HG03039 (cell line): ENCODE data around the gene ZHX3.

Experiments
- ATAC-seq: cut with Tn5 transposase; IDR thresholded peaks from one replicate; pipeline ENCODE4 v1.9.1; 2021; ENCODE audit warnings: mild to moderate bottlenecking, moderate library complexity; ENCODE audit not compliant: unreplicated experiment

Gene ZHX3, protein sequence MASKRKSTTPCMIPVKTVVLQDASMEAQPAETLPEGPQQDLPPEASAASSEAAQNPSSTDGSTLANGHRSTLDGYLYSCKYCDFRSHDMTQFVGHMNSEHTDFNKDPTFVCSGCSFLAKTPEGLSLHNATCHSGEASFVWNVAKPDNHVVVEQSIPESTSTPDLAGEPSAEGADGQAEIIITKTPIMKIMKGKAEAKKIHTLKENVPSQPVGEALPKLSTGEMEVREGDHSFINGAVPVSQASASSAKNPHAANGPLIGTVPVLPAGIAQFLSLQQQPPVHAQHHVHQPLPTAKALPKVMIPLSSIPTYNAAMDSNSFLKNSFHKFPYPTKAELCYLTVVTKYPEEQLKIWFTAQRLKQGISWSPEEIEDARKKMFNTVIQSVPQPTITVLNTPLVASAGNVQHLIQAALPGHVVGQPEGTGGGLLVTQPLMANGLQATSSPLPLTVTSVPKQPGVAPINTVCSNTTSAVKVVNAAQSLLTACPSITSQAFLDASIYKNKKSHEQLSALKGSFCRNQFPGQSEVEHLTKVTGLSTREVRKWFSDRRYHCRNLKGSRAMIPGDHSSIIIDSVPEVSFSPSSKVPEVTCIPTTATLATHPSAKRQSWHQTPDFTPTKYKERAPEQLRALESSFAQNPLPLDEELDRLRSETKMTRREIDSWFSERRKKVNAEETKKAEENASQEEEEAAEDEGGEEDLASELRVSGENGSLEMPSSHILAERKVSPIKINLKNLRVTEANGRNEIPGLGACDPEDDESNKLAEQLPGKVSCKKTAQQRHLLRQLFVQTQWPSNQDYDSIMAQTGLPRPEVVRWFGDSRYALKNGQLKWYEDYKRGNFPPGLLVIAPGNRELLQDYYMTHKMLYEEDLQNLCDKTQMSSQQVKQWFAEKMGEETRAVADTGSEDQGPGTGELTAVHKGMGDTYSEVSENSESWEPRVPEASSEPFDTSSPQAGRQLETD

GRCh38 chr20:41317546-41318270, at the start of gene ZHX3:
Gene ZHX3 (minus strand): TSS chr20:41317731. CDS start chr20:41204916, 112,815 bp downstream.
- ATAC-seq, result peak; percentile 95

DNA sequence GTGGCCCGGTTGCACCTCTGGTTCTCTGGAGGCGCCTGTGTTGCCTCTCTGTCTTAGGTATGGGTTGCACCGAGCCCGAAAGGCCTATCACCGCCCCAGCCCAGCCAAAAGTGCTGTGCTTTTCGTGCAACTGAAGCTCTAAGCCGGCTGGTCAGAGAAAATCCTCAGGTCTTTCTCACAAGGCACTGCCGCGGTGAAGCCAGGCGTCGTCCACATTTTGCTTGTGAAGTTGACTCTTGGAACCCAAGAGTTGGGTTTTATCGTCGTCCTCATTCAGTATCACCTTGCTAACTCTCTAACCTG, 49.8 kb upstream of the ZHX3 start:
- ATAC-seq, result no peak

- no peak for ATAC-seq
Measured at GRCh38 chr20:41366546-41367392, 49.2 kb upstream of the ZHX3 start, which contains the start of gene EMILIN3. Gene EMILIN3 (minus strand): TSS chr20:41366818. CDS start chr20:41366634, 184 bp downstream.

DNA sequence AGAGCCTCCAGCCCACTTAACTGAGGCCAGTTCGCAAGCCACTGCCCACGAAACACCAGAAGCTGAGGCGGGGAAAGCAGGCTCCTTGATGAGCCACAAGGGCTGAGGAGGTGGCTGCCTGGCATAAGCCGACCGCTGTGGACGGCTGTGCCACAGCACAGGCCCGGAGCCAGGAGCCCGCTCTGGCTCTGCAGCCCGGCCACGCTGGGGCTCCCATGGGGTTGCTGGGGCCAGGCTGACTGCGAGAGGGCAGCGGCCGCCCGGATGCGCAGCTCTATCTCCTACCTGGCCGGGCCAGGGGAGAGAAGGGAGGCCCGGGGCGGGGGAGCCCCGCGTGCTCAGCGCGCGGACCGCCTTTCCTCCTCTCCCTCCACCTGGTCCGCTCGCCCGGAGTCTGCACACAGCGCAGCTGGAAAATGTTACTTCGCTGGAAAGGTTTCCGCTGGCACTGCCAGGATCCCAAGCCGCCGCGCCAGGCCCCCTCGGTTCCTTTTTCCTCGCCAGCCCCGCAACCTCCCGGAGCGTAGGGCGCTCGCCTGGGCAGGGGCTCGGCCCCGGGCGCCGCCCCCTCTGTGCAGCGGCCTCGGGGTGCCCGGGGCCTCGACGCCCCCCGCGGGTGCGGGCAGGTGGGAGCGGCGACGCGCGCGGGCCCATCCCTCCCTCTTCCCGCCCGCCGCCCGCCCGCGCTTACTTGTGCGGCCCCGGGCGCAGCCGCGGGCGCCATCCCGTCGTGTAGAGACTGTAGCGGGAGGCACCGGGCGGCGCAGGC, 48.4 kb upstream of the ZHX3 start:
- no peak for ATAC-seq

GRCh38 chr20:41364967-41365765, 47.6 kb upstream of the ZHX3 start:
- no peak for ATAC-seq

GRCh38 chr20:41364236-41364855, 46.8 kb upstream of the ZHX3 start:
- ATAC-seq, result no peak

- ATAC-seq, result no peak
Measured at GRCh38 chr20:41363601-41364000, 46.1 kb upstream of the ZHX3 start.

DNA sequence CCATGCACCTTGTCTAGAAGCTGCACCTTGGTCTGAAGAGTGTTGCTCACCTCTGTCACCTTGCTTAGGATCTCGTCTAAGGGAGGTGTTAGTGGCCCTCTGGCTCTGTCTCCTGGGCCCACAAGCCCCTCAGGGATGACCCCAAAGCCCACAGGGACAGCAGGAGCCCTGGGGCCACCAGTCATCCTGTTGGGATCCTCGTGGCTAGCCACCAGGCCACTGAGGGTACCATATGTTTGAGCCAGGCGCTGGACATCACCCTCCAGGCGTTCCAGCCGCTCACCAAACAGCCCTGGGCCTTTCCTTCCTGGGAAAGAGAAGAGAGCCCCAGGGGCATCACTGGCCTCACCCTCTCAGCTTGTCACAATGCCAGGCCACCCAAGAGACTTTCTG, 45.2 kb upstream of the ZHX3 start:
- ATAC-seq, result no peak

- no peak for ATAC-seq
Measured at GRCh38 chr20:41361757-41362747, 44.5 kb upstream of the ZHX3 start.

- ATAC-seq, result no peak
Measured at GRCh38 chr20:41360831-41361756, 43.6 kb upstream of the ZHX3 start.

DNA sequence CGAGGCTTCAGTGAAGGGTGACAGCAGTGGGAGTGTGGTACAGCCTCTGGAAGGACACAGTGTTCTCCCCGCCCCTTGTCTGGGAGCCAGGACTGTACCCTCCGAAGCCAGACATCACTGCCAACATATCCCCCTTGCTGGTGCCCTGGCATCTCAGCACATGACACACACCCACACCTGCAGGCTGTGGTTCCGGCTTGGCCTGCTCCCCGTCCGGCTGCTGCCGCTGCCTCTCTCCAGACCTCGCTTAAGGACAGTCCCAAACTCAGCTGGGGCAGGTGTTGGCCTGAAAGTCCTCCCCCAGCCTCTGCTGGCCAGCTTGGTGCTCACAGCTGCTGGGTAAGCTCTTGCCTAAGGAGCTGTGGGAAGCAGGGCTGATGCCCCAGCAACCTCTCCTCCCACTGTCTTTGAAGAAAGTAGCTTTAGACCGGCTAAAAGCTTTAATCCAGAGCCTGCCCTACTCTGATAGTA, 42.0 kb upstream of the ZHX3 start:
- no peak for ATAC-seq

GRCh38 chr20:41358717-41359116, 41.2 kb upstream of the ZHX3 start:
- no peak for ATAC-seq

DNA sequence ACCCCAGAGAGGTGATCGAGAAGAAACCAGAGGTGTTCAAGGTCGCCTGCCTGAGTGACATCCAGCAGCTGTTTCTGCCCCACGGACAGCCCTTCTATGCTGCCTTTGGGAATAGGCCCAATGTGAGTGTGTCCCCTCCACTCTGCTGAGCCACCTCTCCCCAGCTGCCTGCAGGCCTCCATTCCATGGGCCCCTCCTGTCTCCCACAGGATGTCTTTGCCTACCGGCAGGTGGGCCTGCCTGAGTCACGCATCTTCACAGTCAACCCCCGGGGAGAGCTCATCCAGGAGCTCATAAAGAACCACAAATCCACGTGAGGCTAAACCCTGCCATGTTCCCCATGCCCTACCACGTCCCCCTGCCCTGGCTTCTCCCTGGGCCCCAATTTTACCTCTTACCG, 40.7 kb upstream of the ZHX3 start:
- no peak for ATAC-seq

DNA sequence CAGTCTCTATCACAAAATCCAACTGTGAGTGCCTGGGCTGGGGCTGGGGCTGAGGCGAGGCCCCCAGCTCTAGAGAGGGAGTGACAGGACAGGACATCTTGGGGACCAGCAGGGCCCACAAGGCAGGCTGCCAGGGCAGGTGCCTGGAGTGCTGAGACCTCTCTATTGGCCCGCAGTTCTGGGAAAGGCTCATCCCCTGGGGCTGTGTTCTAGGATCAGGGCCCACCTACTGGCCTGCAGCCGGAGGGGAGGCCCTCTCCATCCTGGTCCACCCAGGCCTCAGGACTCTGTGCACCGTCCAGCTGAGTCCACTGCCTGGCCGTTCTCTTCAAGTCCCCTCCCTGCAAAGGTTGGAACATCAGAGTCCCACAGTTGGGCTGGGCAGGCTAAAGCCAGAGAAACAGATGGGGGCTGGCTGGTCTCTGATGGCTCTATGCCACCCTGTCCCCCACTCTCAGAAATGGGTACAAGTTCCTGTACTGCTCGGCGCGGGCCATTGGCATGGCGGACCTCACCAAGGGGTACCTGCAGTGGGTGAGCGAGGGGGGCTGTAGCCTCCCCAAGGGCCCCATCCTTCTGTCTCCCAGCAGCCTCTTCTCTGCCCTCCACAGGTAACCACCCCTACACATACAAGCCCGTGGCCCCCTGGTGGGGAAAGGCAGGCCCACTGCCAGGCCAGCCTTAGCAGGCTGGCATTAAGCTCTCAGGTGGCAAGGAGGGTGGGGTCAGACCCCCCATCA, 40.1 kb upstream of the ZHX3 start:
- no peak for ATAC-seq

DNA sequence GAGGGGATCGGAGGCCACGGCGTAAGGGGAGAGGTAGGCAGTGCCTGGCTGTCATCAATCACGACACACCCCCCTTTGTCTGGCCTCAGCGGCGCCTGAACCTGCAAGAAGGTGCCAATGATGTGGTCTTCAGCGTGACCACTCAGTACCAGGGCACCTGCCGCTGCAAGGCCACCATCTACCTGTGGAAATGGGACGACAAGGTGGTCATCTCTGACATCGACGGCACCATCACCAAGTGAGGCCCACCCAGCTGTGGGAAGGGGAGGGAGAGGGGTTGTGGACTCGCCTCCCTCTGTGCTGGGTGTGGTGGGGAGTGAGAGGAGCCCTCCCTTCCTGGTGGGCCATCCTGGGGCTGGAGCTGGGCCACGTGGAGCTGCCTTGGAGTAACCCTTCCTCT, 39.4 kb upstream of the ZHX3 start:
- no peak for ATAC-seq
